H4 (cell line): ENCODE data around the gene STATH. TPM values are rescaled to one million over a fixed set of nuclear protein-coding genes. Genes with fewer than 3 reads are reported as not detected.
"Not testable (repeated sequence)": the region's sequence is repeated elsewhere in the genome, so short reads cannot be mapped to it uniquely, and the experiment has no call there.

Source experiments
- DNase-seq: peaks from one replicate; pipeline ENCODE4 v3.0.0-alpha.2; 2015; ENCODE audit warnings: low spot score
- total RNA-seq: library from RNA; depleted of rRNA; stranded (reverse); fragments of >200 nt; shearing (Covaris generic); gene quantifications from 2 replicates; pipeline ENCODE4 v1.2.3, GENCODE V29; 2014; rRNA removed

STATH gene
- 0.29 and 0.37 TPM in 2 replicates for total RNA-seq

GRCh38 chr4:69995526-69996016 lies at the start of gene STATH:
Gene STATH, plus strand, starts transcription at chr4:69995966. Its CDS starts 2,472 bp downstream, at chr4:69998438.
- peak; percentile 30 for DNase-seq

GRCh38 chr4:69951602-69952001 lies 44.2 kb upstream of the STATH start:
- no peak for DNase-seq

GRCh38 chr4:69957209-69957608 lies 38.6 kb upstream of the STATH start:
- DNase-seq = no peak

- no peak for DNase-seq
Measured at GRCh38 chr4:69965628-69966027, 30.1 kb upstream of the STATH start, which contains the start of gene CSN2. Gene CSN2, minus strand, starts transcription at chr4:69965728. Its CDS starts 4,733 bp downstream, at chr4:69960995.

GRCh38 chr4:69970071-69970470 lies 25.7 kb upstream of the STATH start:
- peak; percentile 51 for DNase-seq

GRCh38 chr4:69974631-69975030 lies 21.1 kb upstream of the STATH start:
- DNase-seq = no peak

- DNase-seq = no peak
Measured at GRCh38 chr4:69977582-69977981, 18.2 kb upstream of the STATH start.

- DNase-seq = peak; percentile 84
Measured at GRCh38 chr4:69984030-69984443, 11.7 kb upstream of the STATH start.

- DNase-seq = no peak
Measured at GRCh38 chr4:69986663-69987062, 9.1 kb upstream of the STATH start.

- no peak for DNase-seq
Measured at GRCh38 chr4:69991016-69991415, 4.8 kb upstream of the STATH start.

- no peak for DNase-seq
Measured at GRCh38 chr4:69994782-69995181, 984 bp upstream of the STATH start.

- DNase-seq = no peak
Measured at GRCh38 chr4:69999420-69999819, 3.7 kb downstream of the STATH start.

- no peak for DNase-seq
Measured at GRCh38 chr4:70000711-70001110, 4.9 kb downstream of the STATH start.

- DNase-seq = no peak
Measured at GRCh38 chr4:70002507-70002906, 6.7 kb downstream of the STATH start.

- DNase-seq = no peak
Measured at GRCh38 chr4:70008771-70009170, 13.0 kb downstream of the STATH start.

- not testable (repeated sequence) for DNase-seq
Measured at GRCh38 chr4:70019006-70019405, 23.2 kb downstream of the STATH start.

- DNase-seq = no peak
Measured at GRCh38 chr4:70023218-70023617, 27.5 kb downstream of the STATH start.

GRCh38 chr4:70027011-70027410 lies 31.2 kb downstream of the STATH start:
- no peak for DNase-seq

GRCh38 chr4:70028159-70028558 lies 32.4 kb downstream of the STATH start, which contains the start of gene HTN3:
Gene HTN3, plus strand, starts transcription at chr4:70028459. Its CDS starts 2,282 bp downstream, at chr4:70030741.
- not testable (repeated sequence) for DNase-seq

- not testable (repeated sequence) for DNase-seq
Measured at GRCh38 chr4:70037559-70037958, 41.8 kb downstream of the STATH start.

- not testable (repeated sequence) for DNase-seq
Measured at GRCh38 chr4:70039928-70040327, 44.2 kb downstream of the STATH start.

- DNase-seq = no peak
Measured at GRCh38 chr4:70041652-70042286, 46.0 kb downstream of the STATH start.

- not testable (repeated sequence) for DNase-seq
Measured at GRCh38 chr4:70050138-70050537, 54.4 kb downstream of the STATH start, which contains the start of gene HTN1. Gene HTN1, plus strand, starts transcription at chr4:70050438. Its CDS starts 2,639 bp downstream, at chr4:70053077.
